ENCODE measurements around the gene WRAP73.

The WRAP73 gene

GRCh38 chr1:3688356-3689137 lies 38.6 kb upstream of the WRAP73 start:
- H3K4me2 ChIP-seq (ENCODE audit: low read depth, low read length, poor library complexity, severe bottlenecking) = no peak overlapping the region
- no peaks in the 10 kb centered on the region for H3F3A ChIP-seq (ENCODE audit: insufficient read depth)
- H3K9ac ChIP-seq (ENCODE audit: low read length) = no peak overlapping the region
- H4K20me1 ChIP-seq (ENCODE audit: low read depth, low read length) = no peaks in the 10 kb centered on the region
- H2AFZ ChIP-seq (ENCODE audit: low read depth, low read length, severe bottlenecking) = no peak overlapping the region
- H3K9me3 ChIP-seq (ENCODE audit: insufficient read depth, low read length) = no peaks in the 10 kb centered on the region
- H3K79me2 ChIP-seq (ENCODE audit: insufficient read depth, low read length) = no peaks in the 10 kb centered on the region
- no peaks in the 10 kb centered on the region for H3K9me2 ChIP-seq (replicated peaks; ENCODE audit: insufficient read depth, low read length)
- H3K27me3 ChIP-seq (ENCODE audit: low read length) = no peaks in the 10 kb centered on the region
- H3K4me3 ChIP-seq (ENCODE audit: insufficient read depth, low read length, poor library complexity, severe bottlenecking) = no peak overlapping the region
- TF ChIP-seq CTCF (IDR thresholded peaks at IDR 0.05; ENCODE audit: insufficient read depth, low read length, poor library complexity, severe bottlenecking) (no peak), EZH2phosphoT487 (conservative IDR thresholded peaks at IDR 0.05; ENCODE audit: low read length) (no peak)
- no peak overlapping the region for H3K27ac ChIP-seq (ENCODE audit: low read depth, low read length)
- H3K36me3 ChIP-seq (ENCODE audit: low read length) = no peaks in the 10 kb centered on the region

GRCh38 chr1:3687504-3687903 lies 37.6 kb upstream of the WRAP73 start:
- Histone ChIP-seq H3K27me3 (ENCODE audit: low read length) (no peaks in the 10 kb centered on the region), H3K36me3 (ENCODE audit: low read length) (no peaks in the 10 kb centered on the region), H3K4me3 (ENCODE audit: insufficient read depth, low read length, poor library complexity, severe bottlenecking) (no peak overlapping the region), H3K9me2 (replicated peaks; ENCODE audit: insufficient read depth, low read length) (no peaks in the 10 kb centered on the region), H3K9ac (ENCODE audit: low read length) (no peak overlapping the region), H2AFZ (ENCODE audit: low read depth, low read length, severe bottlenecking) (no peak overlapping the region), H3F3A (ENCODE audit: insufficient read depth) (no peaks in the 10 kb centered on the region), H3K4me2 (ENCODE audit: low read depth, low read length, poor library complexity, severe bottlenecking) (no peak overlapping the region), H3K9me3 (ENCODE audit: insufficient read depth, low read length) (no peaks in the 10 kb centered on the region), H3K27ac (ENCODE audit: low read depth, low read length) (no peak overlapping the region), H4K20me1 (ENCODE audit: low read depth, low read length) (no peaks in the 10 kb centered on the region), H3K79me2 (ENCODE audit: insufficient read depth, low read length) (no peaks in the 10 kb centered on the region)
- TF ChIP-seq CTCF (IDR thresholded peaks at IDR 0.05; ENCODE audit: insufficient read depth, low read length, poor library complexity, severe bottlenecking) = no peak
- TF ChIP-seq EZH2phosphoT487 (conservative IDR thresholded peaks at IDR 0.05; ENCODE audit: low read length) = no peak

- Histone ChIP-seq H3K27me3 (ENCODE audit: low read length) (no peaks in the 10 kb centered on the region), H2AFZ (ENCODE audit: low read depth, low read length, severe bottlenecking) (no peak overlapping the region), H4K20me1 (ENCODE audit: low read depth, low read length) (no peaks in the 10 kb centered on the region), H3K36me3 (ENCODE audit: low read length) (no peaks in the 10 kb centered on the region), H3K79me2 (ENCODE audit: insufficient read depth, low read length) (no peaks in the 10 kb centered on the region), H3K4me3 (ENCODE audit: insufficient read depth, low read length, poor library complexity, severe bottlenecking) (no peak overlapping the region), H3K27ac (ENCODE audit: low read depth, low read length) (no peak overlapping the region), H3F3A (ENCODE audit: insufficient read depth) (no peaks in the 10 kb centered on the region), H3K9ac (ENCODE audit: low read length) (no peak overlapping the region), H3K4me2 (ENCODE audit: low read depth, low read length, poor library complexity, severe bottlenecking) (no peak overlapping the region), H3K9me2 (replicated peaks; ENCODE audit: insufficient read depth, low read length) (no peaks in the 10 kb centered on the region), H3K9me3 (ENCODE audit: insufficient read depth, low read length) (no peaks in the 10 kb centered on the region)
- no peak for TF ChIP-seq CTCF (IDR thresholded peaks at IDR 0.05; ENCODE audit: insufficient read depth, low read length, poor library complexity, severe bottlenecking)
- no peak for TF ChIP-seq EZH2phosphoT487 (conservative IDR thresholded peaks at IDR 0.05; ENCODE audit: low read length)
Observed at GRCh38 chr1:3685906-3686305, 36.0 kb upstream of the WRAP73 start.
